ENCODE measurements around the gene TAOK1. TPM values are rescaled to one million over a fixed set of nuclear protein-coding genes. Genes with fewer than 3 reads are reported as not detected.
"Not testable (repeated sequence)": the region's sequence is repeated elsewhere in the genome, so short reads cannot be mapped to it uniquely, and the experiment has no call there.

The TAOK1 gene
- total RNA-seq, 1 donor: 70.4 TPM

- no peak for TF ChIP-seq CTCF (IDR thresholded peaks at IDR 0.05; ENCODE audit: insufficient read depth, low read depth, low read length)
- no peak overlapping the region for H3K4me3 ChIP-seq (ENCODE audit: low read depth, low read length)
- DNase-seq (ENCODE audit: low read depth): peak; percentile 79
These were observed 67.9 kb downstream of the TAOK1 start for GRCh38 chr17:29458066-29458465.

- no peak for TF ChIP-seq CTCF (IDR thresholded peaks at IDR 0.05; ENCODE audit: insufficient read depth, low read depth, low read length)
- DNase-seq (ENCODE audit: low read depth): no peak
- H3K4me3 ChIP-seq (ENCODE audit: low read depth, low read length): no peak overlapping the region
These were observed 71.5 kb downstream of the TAOK1 start for GRCh38 chr17:29461483-29462206.

- H3K4me3 ChIP-seq (ENCODE audit: low read depth, low read length): no peak overlapping the region
- DNase-seq (ENCODE audit: low read depth): peak; percentile 73
- TF ChIP-seq CTCF (IDR thresholded peaks at IDR 0.05; ENCODE audit: insufficient read depth, low read depth, low read length): no peak
These were observed 79.1 kb downstream of the TAOK1 start for GRCh38 chr17:29469276-29469675.

- not testable (repeated sequence) for H3K4me3 ChIP-seq (ENCODE audit: low read depth, low read length); DNase-seq (ENCODE audit: low read depth)
These were observed 83.3 kb downstream of the TAOK1 start for GRCh38 chr17:29473437-29473836.

GRCh38 chr17:29474297-29474696, 84.1 kb downstream of the TAOK1 start:
- no peak overlapping the region for H3K4me3 ChIP-seq (ENCODE audit: low read depth, low read length)
- no peak for TF ChIP-seq CTCF (IDR thresholded peaks at IDR 0.05; ENCODE audit: insufficient read depth, low read depth, low read length)
- no peak for DNase-seq (ENCODE audit: low read depth)

GRCh38 chr17:29475891-29476290, 85.7 kb downstream of the TAOK1 start:
- no peak for TF ChIP-seq CTCF (IDR thresholded peaks at IDR 0.05; ENCODE audit: insufficient read depth, low read depth, low read length)
- H3K4me3 ChIP-seq (ENCODE audit: low read depth, low read length): no peak overlapping the region
- peak; percentile 43 for DNase-seq (ENCODE audit: low read depth)

DNA sequence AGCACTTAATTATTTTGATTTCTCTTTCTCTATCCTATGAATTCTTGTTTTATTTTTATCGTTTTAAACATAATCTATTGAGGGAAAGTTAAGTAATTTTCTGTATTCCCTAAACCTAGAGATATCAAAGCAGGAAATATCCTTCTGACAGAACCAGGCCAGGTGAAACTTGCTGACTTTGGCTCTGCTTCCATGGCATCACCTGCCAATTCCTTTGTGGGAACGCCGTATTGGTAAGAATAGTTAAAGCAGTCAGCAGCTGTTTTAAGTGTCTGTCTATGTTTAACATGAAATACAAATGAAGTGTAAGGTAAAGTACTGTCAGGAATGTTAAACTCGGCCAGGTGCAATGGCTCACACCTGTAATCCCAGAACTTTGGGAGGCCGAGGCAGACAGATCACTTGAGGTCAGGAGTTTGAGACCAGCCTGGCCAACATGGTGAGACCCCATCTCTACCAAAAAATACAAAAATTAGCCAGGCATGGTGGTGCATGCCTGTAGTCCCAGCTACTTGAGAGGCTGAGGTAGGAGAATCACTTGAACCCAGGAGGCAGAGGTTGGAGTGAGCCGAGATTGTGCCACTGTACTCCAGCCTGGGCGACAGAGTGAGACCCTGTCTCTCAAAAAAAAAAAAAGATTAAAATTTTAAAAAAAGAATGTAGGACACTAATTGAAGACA, 90.2 kb downstream of the TAOK1 start:
- H3K4me3 ChIP-seq (ENCODE audit: low read depth, low read length); DNase-seq (ENCODE audit: low read depth): not testable (repeated sequence)

- H3K4me3 ChIP-seq (ENCODE audit: low read depth, low read length): no peak overlapping the region
- no peak for TF ChIP-seq CTCF (IDR thresholded peaks at IDR 0.05; ENCODE audit: insufficient read depth, low read depth, low read length)
- DNase-seq (ENCODE audit: low read depth): peak; percentile 75
These were observed 93.3 kb downstream of the TAOK1 start for GRCh38 chr17:29483503-29483902.

All from fibroblast of villous mesenchyme (primary cell).